H1 (cell line): ENCODE data around the gene CNIH1. TPM values are rescaled to one million over a fixed set of nuclear protein-coding genes. Genes with fewer than 3 reads are reported as not detected.

ENCODE experiments used
- ASH2L ChIP-seq: fragments of 200-600, 300-600 bp; sonication (generic); IDR thresholded peaks from one replicate; pipeline ENCODE4 v1.7.1; 2017; ENCODE audit warnings: low read length
- BACH1 ChIP-seq: IDR thresholded peaks from 2 replicates; pipeline ENCODE4 v1.6.1; 2012; ENCODE audit warnings: low read length, improper control_type of control experiment
- BCL11A ChIP-seq, 2 experiments: IDR thresholded peaks; one replicate each; pipeline ENCODE4 v1.6.1; 2011; ENCODE audit warnings: low read depth in 2 of 2, low read length in 2 of 2, mild to moderate bottlenecking in 2 of 2
- EGR1 ChIP-seq: IDR thresholded peaks from 2 replicates; pipeline ENCODE4 v1.6.1; 2011; ENCODE audit warnings: low read depth, low read length, borderline replicate concordance
- FOSL1 ChIP-seq: IDR thresholded peaks from 2 replicates; pipeline ENCODE4 v1.6.1; 2011; ENCODE audit warnings: mild to moderate bottlenecking, low read depth, low read length, moderate library complexity; ENCODE audit not compliant: insufficient read depth
- GTF2F1 ChIP-seq: IDR thresholded peaks from 2 replicates; pipeline ENCODE4 v1.6.1; 2012; ENCODE audit warnings: low read depth, low read length, improper control_type of control experiment, borderline replicate concordance
- KDM4A ChIP-seq: IDR thresholded peaks from one replicate; pipeline ENCODE4 v1.7.1; 2012; ENCODE audit warnings: low read depth, mild to moderate bottlenecking, moderate library complexity, low read length, inconsistent platforms; ENCODE audit not compliant: severe bottlenecking
- POLR2AphosphoS5 ChIP-seq: IDR thresholded peaks from 2 replicates; pipeline ENCODE4 v1.6.1; 2011; ENCODE audit warnings: low read depth, low read length
- POU5F1 ChIP-seq: IDR thresholded peaks from 2 replicates; pipeline ENCODE4 v1.6.1; 2011; ENCODE audit warnings: low read depth, mild to moderate bottlenecking, low read length, moderate library complexity
- RFX5 ChIP-seq: IDR thresholded peaks from 2 replicates; pipeline ENCODE4 v1.6.1; 2011; ENCODE audit warnings: low read depth, low read length, improper control_type of control experiment, borderline replicate concordance
- SAP30 ChIP-seq: fragments of 300-600 bp; sonication (generic); IDR thresholded peaks from 2 replicates; pipeline ENCODE4 v1.7.1; 2012; ENCODE audit warnings: low read length, moderate library complexity, mild to moderate bottlenecking, inconsistent platforms; ENCODE audit not compliant: insufficient read depth, insufficient replicate concordance
- SIRT6 ChIP-seq: IDR thresholded peaks from one replicate; pipeline ENCODE4 v1.7.1; 2012; ENCODE audit warnings: low read length, inconsistent platforms
- SP2 ChIP-seq: IDR thresholded peaks from 2 replicates; pipeline ENCODE4 v1.6.1; 2012; ENCODE audit warnings: mild to moderate bottlenecking, low read length, inconsistent platforms
- TAF1 ChIP-seq: IDR thresholded peaks from 2 replicates; pipeline ENCODE4 v1.6.1; 2011; ENCODE audit warnings: mild to moderate bottlenecking, low read depth, low read length
- TAF7 ChIP-seq: optimal IDR thresholded peaks from 2 replicates; pipeline ENCODE3; 2011; ENCODE audit warnings: low read depth, mild to moderate bottlenecking, inconsistent platforms, low read length, moderate library complexity, borderline replicate concordance
- TCF12 ChIP-seq: IDR thresholded peaks from 2 replicates; pipeline ENCODE4 v1.6.1; 2011; ENCODE audit warnings: low read depth, mild to moderate bottlenecking, low read length
- polyA plus RNA-seq, 7 experiments: library from polyadenylated mRNA; depleted of rRNA in 3 of 7; stranded (reverse) in 5 of 7; unstranded in 2 of 7; fragments of >200 nt in 5 of 7; fragments of 200-250 nt in 2 of 7; gene quantifications; 1 replicate in 5 of 7; 2 replicates in 1 of 7; 4 replicates in 1 of 7; pipeline versions ENCODE4 v1.2.1 to v1.2.3, GENCODE V29; 2011 to 2013; ENCODE audit warnings: missing spikeins in 2 of 7, mixed read lengths in 2 of 7
- total RNA-seq: library from RNA; stranded (reverse); fragmentation: NEBNext Ultra II Directional; extraction: Animal tissue kit (Norgen Biotek cat#: 25700); gene quantifications from 2 replicates; pipeline ENCODE4 v1.2.1, GENCODE V29; 2021
- TF ChIP-seq, protein P1 (sequence below): IDR thresholded peaks from 2 replicates; pipeline ENCODE4 v1.6.1; 2011; ENCODE audit warnings: low read depth, mild to moderate bottlenecking, low read length; ENCODE audit not compliant: insufficient read depth
- TF ChIP-seq, protein P2 (sequence below): IDR thresholded peaks from 2 replicates; pipeline ENCODE4 v1.6.1; 2012; ENCODE audit warnings: inconsistent platforms
- TF ChIP-seq, protein P3 (sequence below): IDR thresholded peaks from 2 replicates; pipeline ENCODE4 v1.6.1; 2011; ENCODE audit warnings: low read length, improper control_type of control experiment

The CNIH1 gene
- total and polyA plus RNA-seq, 2 of the 8 experiments (the other 6 are each of a cell fraction or from before 2014, with no cell fraction given), result 119 to 333 TPM

DNA sequence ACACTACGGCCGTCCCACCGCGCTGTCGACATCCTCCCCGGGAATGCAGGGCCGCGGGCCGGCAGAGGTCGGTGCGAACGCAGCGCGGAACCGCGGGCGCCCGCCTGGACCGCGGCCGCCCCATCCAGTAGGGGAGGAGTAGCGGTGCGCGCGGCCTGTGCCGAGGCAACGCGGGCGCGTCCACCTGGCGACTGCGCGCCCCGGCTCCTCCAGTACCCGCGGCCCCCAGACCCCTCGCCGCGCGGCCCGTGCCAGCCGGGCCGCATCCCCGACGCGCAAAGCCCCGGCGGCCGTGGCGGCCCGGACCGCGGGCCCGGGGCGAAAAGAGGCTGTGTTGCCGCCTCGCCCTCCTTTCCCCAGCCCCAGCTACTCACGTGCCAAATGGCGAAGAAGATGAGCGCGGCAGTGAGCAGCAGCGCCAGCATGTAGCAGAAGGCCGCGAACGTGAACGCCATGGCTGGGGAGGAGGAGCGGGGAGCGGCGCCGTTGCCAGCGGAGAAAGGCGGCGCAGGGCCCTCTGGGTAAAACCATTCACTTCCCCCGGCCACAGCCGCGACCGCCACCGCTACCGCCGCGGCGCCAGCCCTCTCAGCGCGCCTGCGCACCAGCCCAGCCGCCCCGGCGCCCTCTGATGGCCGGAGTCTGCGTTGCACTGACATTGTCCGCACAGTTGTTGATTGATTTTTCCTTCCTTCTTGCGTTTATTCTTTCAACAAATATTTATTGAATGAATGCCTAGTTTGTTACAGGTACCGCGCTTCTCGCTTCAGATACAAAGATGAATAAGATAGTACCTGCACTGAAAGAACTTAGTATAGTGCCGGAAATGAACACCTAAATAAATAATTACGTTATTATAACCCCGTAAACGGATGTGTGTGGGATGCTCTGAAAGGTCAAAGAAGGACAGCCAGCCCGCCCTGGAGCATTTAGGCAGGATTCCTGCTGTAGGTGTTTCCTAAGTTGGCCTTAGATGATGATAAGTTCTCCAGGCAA lies at the start of gene CNIH1 (continued):
- TF ChIP-seq RFX5 (no peak), TCF12 (no peak), EGR1 (no peak), FOSL1 (no peak), SIRT6 (no peak), GTF2F1 (no peak), BCL11A (IDR thresholded peaks at IDR 0.05; ENCODE audit: low read depth in 2 of 2, low read length in 2 of 2) (no peak), POU5F1 (no peak), SP2 (no peak), POLR2AphosphoS5 (peak; percentile 89), BACH1 (no peak), ASH2L (peak; percentile 94), SAP30 (no peak), TAF1 (peak; percentile 76), TAF7 (peak; percentile 84), KDM4A (peak; percentile 76)
- TF ChIP-seq, protein P1, sequence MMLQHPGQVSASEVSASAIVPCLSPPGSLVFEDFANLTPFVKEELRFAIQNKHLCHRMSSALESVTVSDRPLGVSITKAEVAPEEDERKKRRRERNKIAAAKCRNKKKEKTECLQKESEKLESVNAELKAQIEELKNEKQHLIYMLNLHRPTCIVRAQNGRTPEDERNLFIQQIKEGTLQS, result no peak
- TF ChIP-seq, protein P2, sequence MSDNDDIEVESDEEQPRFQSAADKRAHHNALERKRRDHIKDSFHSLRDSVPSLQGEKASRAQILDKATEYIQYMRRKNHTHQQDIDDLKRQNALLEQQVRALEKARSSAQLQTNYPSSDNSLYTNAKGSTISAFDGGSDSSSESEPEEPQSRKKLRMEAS, result peak; percentile 65; the same call in 1 of the 2 replicates
- TF ChIP-seq, protein P3, sequence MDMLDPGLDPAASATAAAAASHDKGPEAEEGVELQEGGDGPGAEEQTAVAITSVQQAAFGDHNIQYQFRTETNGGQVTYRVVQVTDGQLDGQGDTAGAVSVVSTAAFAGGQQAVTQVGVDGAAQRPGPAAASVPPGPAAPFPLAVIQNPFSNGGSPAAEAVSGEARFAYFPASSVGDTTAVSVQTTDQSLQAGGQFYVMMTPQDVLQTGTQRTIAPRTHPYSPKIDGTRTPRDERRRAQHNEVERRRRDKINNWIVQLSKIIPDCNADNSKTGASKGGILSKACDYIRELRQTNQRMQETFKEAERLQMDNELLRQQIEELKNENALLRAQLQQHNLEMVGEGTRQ, result no peak
